ENCODE data around the gene CTU2.

The CTU2 gene

DNA sequence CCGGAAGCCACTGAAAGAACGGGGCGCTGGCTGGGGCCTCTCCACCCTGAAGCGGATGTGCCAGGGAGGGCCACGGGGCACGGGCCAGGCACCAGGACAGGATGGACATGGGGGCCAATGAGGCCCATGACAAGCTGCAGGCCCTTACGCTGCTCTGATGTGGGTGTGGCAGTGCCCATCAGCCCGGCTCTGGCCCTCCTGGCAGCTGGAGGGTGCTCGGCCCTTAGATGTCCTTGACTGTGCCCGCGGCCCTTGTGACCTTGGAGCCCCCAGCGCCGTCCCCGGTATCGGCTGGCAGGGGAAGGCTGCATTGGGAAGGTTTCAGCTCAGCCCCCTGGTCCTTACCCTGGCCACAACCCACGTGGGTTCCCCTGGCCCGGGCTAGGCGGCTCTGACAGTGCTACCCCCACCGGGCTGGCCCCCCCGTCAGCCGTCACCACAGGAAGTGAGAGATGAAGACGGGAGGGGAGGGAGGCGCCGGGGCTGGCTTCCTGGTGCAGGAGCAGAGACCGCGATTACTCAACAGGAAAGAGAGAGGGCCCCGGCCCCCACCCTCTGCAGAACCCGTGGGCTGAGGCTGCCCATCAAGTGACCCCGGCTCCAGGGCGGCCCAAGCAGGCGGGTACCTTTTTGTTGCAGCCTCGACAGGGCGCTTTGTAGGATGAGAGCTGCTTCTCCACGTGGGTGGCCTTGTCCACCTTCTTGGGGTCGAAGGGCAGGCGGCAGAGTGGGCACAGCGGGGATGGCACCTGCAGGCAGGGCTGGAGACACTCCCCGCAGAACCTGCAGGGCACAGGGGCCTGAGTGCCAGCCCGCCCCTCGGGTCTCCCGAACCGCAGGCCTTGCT, 5.4 kb upstream of the CTU2 start:
- Mint-ChIP-seq H3K4me3 (peak overlapping the region; percentile 89), H3K36me3 (no peaks in the 10 kb centered on the region), H3K27me3 (no peaks in the 10 kb centered on the region), H3K4me1 (peaks cover 60% of the 10 kb centered on the region), H3K9me3 (no peaks in the 10 kb centered on the region), H3K27ac (peak overlapping the region; percentile 95)

DNA sequence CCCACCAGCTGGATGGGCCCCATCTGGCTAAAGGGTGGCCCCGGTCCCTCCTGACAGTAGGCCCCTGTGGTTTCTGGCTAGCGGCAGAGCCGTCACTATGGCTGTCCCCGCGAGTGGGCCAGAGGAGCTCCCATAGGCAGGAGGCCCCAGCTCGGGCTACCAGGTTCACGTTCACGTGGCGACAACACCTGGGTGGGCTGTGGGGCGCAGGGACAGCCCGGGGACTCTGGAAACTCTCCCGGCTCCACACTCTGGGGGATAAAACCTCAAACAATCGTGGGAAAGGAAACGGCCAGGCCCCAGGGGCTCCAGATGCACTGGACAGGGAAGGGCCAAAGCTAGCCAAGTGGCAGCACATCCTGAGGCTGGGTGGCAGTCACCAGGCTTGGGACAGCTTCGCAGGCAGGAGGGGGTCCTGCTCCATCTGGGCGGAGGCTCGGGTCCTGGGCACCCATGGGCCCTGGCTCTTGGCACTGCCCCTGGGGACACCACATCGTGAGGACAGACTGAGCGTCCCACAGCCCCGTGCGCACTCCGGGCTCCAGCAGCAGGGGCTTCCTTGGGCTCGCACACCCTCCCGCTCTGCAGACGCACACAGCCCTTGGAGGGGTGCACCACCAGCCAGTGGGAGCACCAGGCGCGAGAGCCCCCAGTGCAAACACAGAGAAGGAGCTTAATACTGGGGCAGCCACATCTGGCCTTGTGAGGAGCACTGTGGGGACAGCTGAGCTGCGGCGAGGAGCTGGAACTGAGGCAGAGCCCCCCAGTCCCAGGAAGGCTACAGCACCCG, 4.5 kb upstream of the CTU2 start:
- H3K9me3 Mint-ChIP-seq = no peaks in the 10 kb centered on the region
- H3K27me3 Mint-ChIP-seq = no peaks in the 10 kb centered on the region
- H3K27ac Mint-ChIP-seq = peak overlapping the region; percentile 95
- peak overlapping the region; percentile 89 for H3K4me3 Mint-ChIP-seq
- peaks cover 60% of the 10 kb centered on the region for H3K4me1 Mint-ChIP-seq
- H3K36me3 Mint-ChIP-seq = no peaks in the 10 kb centered on the region

- H3K4me3 Mint-ChIP-seq = peak overlapping the region; percentile 89
- no peaks in the 10 kb centered on the region for H3K27me3 Mint-ChIP-seq
- H3K36me3 Mint-ChIP-seq = no peaks in the 10 kb centered on the region
- H3K27ac Mint-ChIP-seq = peak overlapping the region; percentile 92
- H3K9me3 Mint-ChIP-seq = no peaks in the 10 kb centered on the region
- H3K4me1 Mint-ChIP-seq = peaks cover 64% of the 10 kb centered on the region
Measured at GRCh38 chr16:88702371-88703210, 3.7 kb upstream of the CTU2 start.

DNA sequence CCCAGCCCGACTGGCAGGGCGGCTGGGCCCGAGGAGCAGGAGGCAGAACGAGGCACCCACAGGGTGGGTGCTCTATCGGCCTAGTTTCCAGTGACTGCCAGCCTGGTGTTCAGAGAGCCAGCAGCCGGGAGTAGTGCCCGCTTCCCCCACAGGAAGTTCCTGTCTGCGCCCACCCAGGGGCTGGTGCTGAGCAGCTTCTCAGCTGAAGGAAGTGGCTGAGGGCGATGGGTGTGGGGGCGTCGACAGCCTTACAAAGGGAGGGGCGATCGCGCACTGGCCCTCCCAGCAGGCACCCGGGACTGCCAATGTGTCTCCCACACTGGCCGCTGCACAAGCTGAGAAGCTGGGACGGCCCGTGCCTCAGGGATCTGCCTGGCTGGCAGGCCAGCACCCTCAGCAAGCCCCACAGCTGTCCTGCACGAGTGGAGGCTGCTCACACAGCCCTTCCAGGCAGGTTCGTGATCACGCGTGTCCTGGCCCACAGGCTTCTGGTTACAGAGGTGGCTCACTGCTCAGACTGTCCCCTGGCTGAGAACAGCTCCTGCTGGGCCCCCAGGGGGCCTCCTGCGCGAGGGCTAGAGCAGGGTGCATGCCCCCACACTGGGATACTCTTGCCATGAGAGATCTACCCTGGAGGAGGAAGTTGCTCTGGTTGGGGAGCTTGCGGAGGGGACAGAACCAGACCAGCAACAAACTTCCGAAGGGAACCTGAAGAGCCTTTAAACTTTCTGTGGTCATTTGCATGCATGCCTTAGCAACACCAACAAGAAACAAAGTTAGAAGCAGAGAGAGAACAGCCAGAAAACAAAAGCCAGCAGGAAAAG, 2.6 kb upstream of the CTU2 start:
- Mint-ChIP-seq H3K9me3 (no peaks in the 10 kb centered on the region), H3K4me1 (peaks cover 56% of the 10 kb centered on the region), H3K27ac (peak overlapping the region; percentile 92), H3K27me3 (no peaks in the 10 kb centered on the region), H3K4me3 (peak overlapping the region; percentile 89), H3K36me3 (no peaks in the 10 kb centered on the region)

DNA sequence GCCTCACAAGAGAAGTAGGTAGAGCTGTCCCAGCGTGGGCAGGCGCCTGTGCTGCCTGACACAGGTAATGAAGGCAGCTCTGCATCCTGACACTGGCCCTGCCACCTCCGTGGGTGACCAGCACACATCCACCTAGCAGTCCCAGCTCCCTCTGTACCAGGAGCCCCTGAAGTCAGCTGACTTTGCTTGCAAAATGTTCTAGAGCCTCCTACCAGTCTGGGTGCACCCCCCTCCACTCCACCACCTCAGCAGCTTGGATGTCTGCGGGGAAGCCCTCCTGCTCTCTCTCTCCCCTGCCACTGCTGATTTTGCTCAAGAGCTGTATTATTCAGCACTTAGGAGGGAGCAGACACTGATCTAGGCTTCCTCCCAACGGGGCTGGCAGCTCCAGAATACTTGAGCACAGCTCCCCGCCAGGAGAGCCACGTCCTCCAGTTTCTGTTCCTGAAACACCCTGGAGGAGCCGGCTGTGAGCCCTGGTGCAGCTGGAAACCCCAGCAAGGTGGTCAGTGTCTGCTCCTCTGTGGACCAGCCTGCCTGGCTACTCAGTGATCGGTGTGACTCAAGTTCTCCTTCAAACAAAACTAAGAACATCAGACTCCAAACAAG, 1.1 kb upstream of the CTU2 start:
- no peaks in the 10 kb centered on the region for H3K9me3 Mint-ChIP-seq
- peak overlapping the region; percentile 89 for H3K4me3 Mint-ChIP-seq
- peak overlapping the region; percentile 75 for H3K27ac Mint-ChIP-seq
- H3K36me3 Mint-ChIP-seq = no peaks in the 10 kb centered on the region
- H3K27me3 Mint-ChIP-seq = no peaks in the 10 kb centered on the region
- H3K4me1 Mint-ChIP-seq = peaks cover 52% of the 10 kb centered on the region

- Mint-ChIP-seq H3K27me3 (no peaks in the 10 kb centered on the region), H3K27ac (no peak overlapping the region), H3K36me3 (no peaks in the 10 kb centered on the region), H3K4me1 (peaks cover 49% of the 10 kb centered on the region), H3K4me3 (peak overlapping the region; percentile 89), H3K9me3 (no peaks in the 10 kb centered on the region)
Measured at GRCh38 chr16:88705801-88706228, 488 bp upstream of the CTU2 start.

DNA sequence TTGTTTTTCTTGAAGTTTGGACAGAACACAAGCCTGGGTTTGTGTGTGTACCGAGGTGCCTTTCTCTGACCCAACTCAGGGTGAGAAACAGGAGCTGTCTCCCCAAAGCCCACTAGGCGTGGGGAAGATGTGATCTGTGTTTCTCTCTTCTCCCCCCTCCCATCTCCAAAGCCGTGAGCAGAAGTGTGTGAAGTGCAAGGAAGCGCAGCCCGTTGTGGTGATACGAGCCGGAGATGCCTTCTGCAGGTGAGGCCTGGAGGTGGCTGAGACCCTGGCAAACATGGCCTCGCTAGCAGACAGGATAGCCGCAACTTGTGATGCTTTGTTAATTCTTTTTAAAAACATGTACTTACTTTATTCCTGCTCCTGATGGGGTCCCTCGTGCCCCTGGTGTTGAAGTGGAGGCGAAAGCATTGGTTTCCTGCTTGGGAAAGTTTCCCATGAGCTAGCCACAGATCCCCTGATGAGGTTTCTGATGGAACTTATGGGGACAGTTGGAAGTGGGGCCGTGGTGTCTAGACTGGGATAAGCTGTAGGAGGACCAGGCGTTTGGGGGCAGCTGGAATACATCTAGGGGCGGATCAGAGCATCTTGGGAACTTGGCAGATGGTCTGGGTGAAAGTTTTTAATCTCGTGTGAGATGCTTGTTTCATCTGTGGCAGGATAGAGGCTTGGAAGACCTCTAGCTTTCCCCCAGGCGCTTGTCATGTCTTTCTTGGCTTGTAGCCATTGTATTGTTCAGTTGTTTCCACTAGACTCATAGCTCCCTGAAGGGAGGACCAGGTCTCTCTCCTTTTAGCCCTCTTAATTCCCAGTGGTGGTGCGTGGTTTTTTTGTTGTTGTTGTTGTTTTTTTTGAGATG, 893 bp downstream of the CTU2 start:
- Mint-ChIP-seq H3K4me3 (peak overlapping the region; percentile 86), H3K27me3 (no peaks in the 10 kb centered on the region), H3K4me1 (peaks cover 44% of the 10 kb centered on the region), H3K27ac (peak overlapping the region; percentile 56), H3K36me3 (no peaks in the 10 kb centered on the region), H3K9me3 (no peaks in the 10 kb centered on the region)

GRCh38 chr16:88710556-88710955, 4.3 kb downstream of the CTU2 start:
- Mint-ChIP-seq H3K27ac (no peak overlapping the region), H3K27me3 (no peaks in the 10 kb centered on the region), H3K4me3 (no peak overlapping the region), H3K36me3 (no peaks in the 10 kb centered on the region), H3K4me1 (peaks cover 17% of the 10 kb centered on the region), H3K9me3 (no peaks in the 10 kb centered on the region)

GRCh38 chr16:88711750-88712340, 5.5 kb downstream of the CTU2 start:
- Mint-ChIP-seq H3K27ac (no peak overlapping the region), H3K4me3 (no peak overlapping the region), H3K36me3 (no peaks in the 10 kb centered on the region), H3K9me3 (no peaks in the 10 kb centered on the region), H3K27me3 (no peaks in the 10 kb centered on the region), H3K4me1 (peaks cover 17% of the 10 kb centered on the region)

DNA sequence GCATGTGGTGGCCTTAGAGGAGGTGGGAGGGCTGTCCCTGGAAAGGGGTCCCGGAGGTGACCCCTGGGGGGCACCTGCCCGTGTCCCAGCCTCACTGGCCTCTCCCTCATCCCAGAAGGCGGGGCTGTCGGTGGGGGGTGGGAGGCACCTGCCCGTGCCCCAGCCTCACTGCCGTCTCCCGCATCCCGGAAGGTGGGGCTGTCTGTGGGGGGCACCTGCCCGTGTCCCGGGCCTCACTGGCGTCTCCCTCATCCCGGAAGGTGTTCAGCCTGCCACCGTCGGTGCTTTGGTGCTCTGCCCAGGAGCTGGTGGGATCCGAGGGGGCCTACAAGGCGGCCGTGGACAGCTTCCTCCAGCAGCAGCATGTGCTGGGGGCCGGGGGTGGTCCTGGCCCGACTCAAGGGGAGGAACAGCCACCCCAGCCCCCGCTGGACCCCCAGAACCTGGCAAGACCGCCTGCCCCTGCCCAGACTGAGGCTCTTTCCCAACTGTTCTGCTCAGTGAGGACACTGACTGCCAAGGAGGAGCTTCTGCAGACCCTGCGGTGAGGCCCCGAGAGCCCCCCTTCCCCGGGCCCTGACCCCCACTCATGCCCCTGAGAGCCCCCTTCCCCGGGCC, 6.2 kb downstream of the CTU2 start:
- Mint-ChIP-seq H3K4me3 (no peak overlapping the region), H3K27me3 (no peaks in the 10 kb centered on the region), H3K36me3 (peaks cover 2% of the 10 kb centered on the region)

DNA sequence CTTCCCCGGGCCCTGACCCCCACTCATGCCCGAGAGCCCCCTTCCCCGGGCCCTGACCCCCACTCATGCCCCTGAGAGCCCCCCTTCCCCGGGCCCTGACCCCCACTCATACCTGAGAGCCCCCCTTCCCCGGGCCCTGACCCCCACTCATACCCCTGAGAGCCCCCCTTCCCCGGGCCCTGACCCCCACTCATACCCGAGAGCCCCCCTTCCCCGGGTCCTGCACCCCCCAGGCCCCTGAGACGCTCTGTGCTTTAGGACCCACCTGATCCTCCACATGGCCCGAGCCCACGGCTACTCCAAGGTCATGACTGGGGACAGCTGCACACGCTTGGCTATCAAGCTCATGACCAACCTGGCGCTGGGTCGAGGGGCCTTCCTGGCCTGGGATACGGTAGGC, 6.8 kb downstream of the CTU2 start:
- H3K9me3 Mint-ChIP-seq = no peaks in the 10 kb centered on the region
- peaks cover 11% of the 10 kb centered on the region for H3K4me1 Mint-ChIP-seq
- no peaks in the 10 kb centered on the region for H3K27me3 Mint-ChIP-seq
- no peak overlapping the region for H3K27ac Mint-ChIP-seq
- peaks cover 2% of the 10 kb centered on the region for H3K36me3 Mint-ChIP-seq
- H3K4me3 Mint-ChIP-seq = no peak overlapping the region

More for the DNA sequence above, 6.2 kb downstream of the CTU2 start:
- H3K9me3 Mint-ChIP-seq = no peaks in the 10 kb centered on the region
- no peak overlapping the region for H3K27ac Mint-ChIP-seq
- peaks cover 12% of the 10 kb centered on the region for H3K4me1 Mint-ChIP-seq

- H3K27ac Mint-ChIP-seq = no peak overlapping the region
- no peak overlapping the region for H3K4me3 Mint-ChIP-seq
- H3K36me3 Mint-ChIP-seq = peaks cover 2% of the 10 kb centered on the region
- H3K4me1 Mint-ChIP-seq = peaks cover 11% of the 10 kb centered on the region
- H3K27me3 Mint-ChIP-seq = no peaks in the 10 kb centered on the region
- H3K9me3 Mint-ChIP-seq = no peaks in the 10 kb centered on the region
Measured at GRCh38 chr16:88713568-88714419, 7.5 kb downstream of the CTU2 start.
